ENCODE data around the gene RNPS1.

DNA sequence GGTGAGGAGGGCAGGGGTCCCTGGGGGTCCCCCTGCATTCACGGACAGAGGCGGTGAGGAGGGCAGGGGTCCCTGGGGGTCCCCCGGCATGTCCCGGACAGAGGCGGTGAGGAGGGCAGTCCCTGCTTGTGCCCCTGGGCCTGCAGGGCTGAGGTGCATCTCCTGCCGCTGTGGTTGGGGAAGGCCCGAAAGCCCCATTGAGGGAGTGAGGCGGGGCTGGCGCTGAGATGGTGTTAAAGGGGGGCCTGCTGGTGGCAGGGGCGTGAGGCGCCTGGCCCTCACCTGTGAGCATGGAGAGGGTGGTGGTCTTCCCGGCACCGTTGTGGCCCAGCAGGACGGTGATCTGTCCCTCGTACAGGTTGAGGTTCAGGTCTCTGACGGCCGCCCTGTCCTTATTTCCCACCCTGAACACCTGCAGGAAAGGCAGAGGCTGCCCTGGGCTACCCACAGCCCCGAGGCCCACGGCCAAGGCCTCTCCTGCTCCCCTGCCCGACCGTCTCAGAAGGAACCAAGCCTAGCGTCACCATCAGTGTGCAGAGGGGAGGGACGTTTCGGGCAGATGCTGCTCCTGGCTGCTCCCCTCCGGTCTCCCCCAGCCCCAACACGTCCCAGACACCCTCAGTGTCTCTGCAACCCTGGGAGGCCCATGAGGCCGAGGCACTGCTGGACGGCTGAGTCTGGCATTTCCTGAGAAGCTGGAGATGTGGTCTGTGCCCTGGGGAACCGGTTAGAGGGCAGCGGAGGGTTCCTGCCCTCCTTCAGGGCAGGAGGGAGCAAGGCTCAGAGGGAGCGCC is 31.4 kb upstream of the RNPS1 start:
- no peak for TF ChIP-seq CTCF (IDR thresholded peaks at IDR 0.05)
- TF ChIP-seq POLR2A (IDR thresholded peaks at IDR 0.05) = no peak
